NCI-H748 treated with DMSO at 0.1 percent for 48 hours (cell line): ENCODE results near the gene C3orf33.

Experiments
- DNase-seq: peaks from one replicate; lab custom pipeline; 2025; lab: John Stamatoyannopoulos, UW

Gene C3orf33

GRCh38 chr3:155741603-155742002 lies 64.5 kb downstream of the C3orf33 start:
- DNase-seq, result no peak

GRCh38 chr3:155741101-155741500 lies 65.0 kb downstream of the C3orf33 start:
- no peak for DNase-seq

GRCh38 chr3:155739154-155739553 lies 66.9 kb downstream of the C3orf33 start:
- no peak for DNase-seq

- DNase-seq, result no peak
Observed at GRCh38 chr3:155738580-155739076, 67.5 kb downstream of the C3orf33 start.

GRCh38 chr3:155737844-155738460 lies 68.1 kb downstream of the C3orf33 start:
- DNase-seq, result no peak

GRCh38 chr3:155736381-155736780 lies 69.7 kb downstream of the C3orf33 start:
- DNase-seq, result no peak

- DNase-seq, result no peak
Observed at GRCh38 chr3:155730843-155731242, 75.2 kb downstream of the C3orf33 start.

- DNase-seq, result no peak
Observed at GRCh38 chr3:155727836-155728235, 78.2 kb downstream of the C3orf33 start.

GRCh38 chr3:155714295-155714718 lies 91.8 kb downstream of the C3orf33 start:
- DNase-seq, result no peak
